Liver (tissue), 9 donors: ENCODE data around the gene OPRL1. TPM values are rescaled to one million over a fixed set of nuclear protein-coding genes. Genes with fewer than 3 reads are reported as not detected.

Experiments
- DNase-seq: peaks from one replicate; pipeline ENCODE4 v3.0.0-alpha.2; 2017; ENCODE audit warnings: low spot score
- H3K27ac ChIP-seq, 2 donors: one replicate each; pipeline ENCODE4 v1.7.0; 2013; ENCODE audit warnings: inconsistent platforms in 2 of 2, low read length in 2 of 2, control low read depth in 1 of 2, low read depth in 1 of 2, mild to moderate bottlenecking in 1 of 2
- H3K27me3 ChIP-seq, 4 donors: one replicate each; pipeline versions ENCODE4 v1.6.1 to v1.7.0; 2013; ENCODE audit warnings: low read length in 3 of 4, inconsistent platforms in 1 of 4, mild to moderate bottlenecking in 1 of 4, moderate library complexity in 1 of 4; ENCODE audit not compliant: control insufficient read depth in 4 of 4, insufficient read depth in 4 of 4
- H3K36me3 ChIP-seq, 4 donors: one replicate each; pipeline versions ENCODE4 v1.6.1 to v1.7.0; 2013; ENCODE audit warnings: low read length in 3 of 4, mild to moderate bottlenecking in 3 of 4, low read depth in 1 of 4, moderate library complexity in 1 of 4; ENCODE audit not compliant: control insufficient read depth in 4 of 4, insufficient read depth in 3 of 4
- H3K4me1 ChIP-seq, 4 donors: one replicate each; pipeline versions ENCODE4 v1.6.1 to v1.7.0; 2013; ENCODE audit warnings: low read length in 3 of 4, mild to moderate bottlenecking in 3 of 4, moderate library complexity in 1 of 4; ENCODE audit not compliant: control insufficient read depth in 4 of 4, insufficient read depth in 4 of 4
- H3K4me3 ChIP-seq, 3 donors: one replicate each; pipeline versions ENCODE4 v1.6.1 to v1.7.0; 2013; ENCODE audit warnings: low read length in 3 of 3, control low read depth in 1 of 3, low read depth in 1 of 3, mild to moderate bottlenecking in 1 of 3
- H3K9ac ChIP-seq, 2 donors: one replicate each; pipeline ENCODE4 v1.7.0; 2013; ENCODE audit warnings: low read length in 2 of 2, mild to moderate bottlenecking in 2 of 2, moderate library complexity in 2 of 2, control low read depth in 1 of 2, low read depth in 1 of 2
- H3K9me3 ChIP-seq, 4 donors: one replicate each; pipeline versions ENCODE4 v1.6.1 to v1.7.0; 2013; ENCODE audit warnings: low read length in 3 of 4; ENCODE audit not compliant: control insufficient read depth in 4 of 4
- ATF3 ChIP-seq: IDR thresholded peaks from 2 replicates; pipeline ENCODE4 v1.6.1; 2016; ENCODE audit warnings: antibody characterized with exemption
- EGR1 ChIP-seq, 2 donors: IDR thresholded peaks; 2 replicates each; pipeline ENCODE4 v1.6.1; 2016 to 2018; ENCODE audit warnings: antibody characterized with exemption in 2 of 2, low read depth in 2 of 2
- FOXA1 ChIP-seq: IDR thresholded peaks from 2 replicates; pipeline ENCODE4 v1.6.1; 2016; ENCODE audit warnings: antibody characterized with exemption
- FOXA2 ChIP-seq: IDR thresholded peaks from 2 replicates; pipeline ENCODE4 v1.6.1; 2016; ENCODE audit warnings: antibody characterized with exemption
- GABPA ChIP-seq, 2 donors: IDR thresholded peaks in 1 of 2; conservative IDR thresholded peaks in 1 of 2; 2 replicates each; pipeline ENCODE4 v1.6.1; 2016; ENCODE audit warnings: antibody characterized with exemption in 2 of 2, mild to moderate bottlenecking in 1 of 2, moderate library complexity in 1 of 2
- HNF4A ChIP-seq, 2 donors: conservative IDR thresholded peaks; 2 replicates each; pipeline ENCODE4 v1.6.1; 2016; ENCODE audit warnings: antibody characterized with exemption in 2 of 2, mild to moderate bottlenecking in 2 of 2
- HNF4G ChIP-seq: IDR thresholded peaks from 2 replicates; pipeline ENCODE4 v1.6.1; 2016; ENCODE audit warnings: antibody characterized with exemption
- JUND ChIP-seq, 2 donors: IDR thresholded peaks; 2 replicates each; pipeline ENCODE4 v1.6.1; 2016; ENCODE audit warnings: antibody characterized with exemption in 2 of 2
- RAD21 ChIP-seq, 2 donors: IDR thresholded peaks; 2 replicates each; pipeline ENCODE4 v1.6.1; 2016; ENCODE audit warnings: antibody characterized with exemption in 2 of 2, mild to moderate bottlenecking in 2 of 2
- REST ChIP-seq: IDR thresholded peaks from 2 replicates; pipeline ENCODE4 v1.6.1; 2016; ENCODE audit warnings: antibody characterized with exemption, mild to moderate bottlenecking
- RXRA ChIP-seq, 2 donors: IDR thresholded peaks; 2 replicates each; pipeline ENCODE4 v1.6.1; 2017 to 2018; ENCODE audit warnings: antibody characterized with exemption in 2 of 2, mild to moderate bottlenecking in 1 of 2
- SP1 ChIP-seq: IDR thresholded peaks from 2 replicates; pipeline ENCODE4 v1.6.1; 2018; ENCODE audit warnings: antibody characterized with exemption, mild to moderate bottlenecking
- TAF1 ChIP-seq: conservative IDR thresholded peaks from 2 replicates; pipeline ENCODE4 v1.6.1; 2016; ENCODE audit warnings: antibody characterized with exemption, mild to moderate bottlenecking
- YY1 ChIP-seq: IDR thresholded peaks from 2 replicates; pipeline ENCODE4 v1.6.1; 2016; ENCODE audit warnings: antibody characterized with exemption, mild to moderate bottlenecking
- WGBS: extraction: QIAGEN DNeasy Blood & Tissue Kit; methylation state at CpG from one replicate; pipeline ENCODE4 v1.1.7; 2013; 5-methylcytosine and 5-hydroxymethylcytosine counted together
- polyA plus RNA-seq, 2 donors: library from polyadenylated mRNA; stranded (reverse) in 1 of 2; unstranded in 1 of 2; fragments of 200-250 nt in 1 of 2; fragments of >200 nt in 1 of 2; fragmentation: Nextera tagmentation in 1 of 2; extraction: Ambion mirVana in 1 of 2; gene quantifications; one replicate each; pipeline versions ENCODE4 v1.2.1 to v1.2.3, GENCODE V29; 2013 to 2015
- total RNA-seq, 2 donors: library from RNA; depleted of rRNA; stranded (reverse); fragments of >200 nt; gene quantifications; one replicate each; pipeline ENCODE4 v1.2.3, GENCODE V29; 2014
- TF ChIP-seq, protein P1 (sequence below): fragments of 150-350 bp; IDR thresholded peaks from 2 replicates; pipeline ENCODE4 v1.5.1; 2017; ENCODE audit warnings: improper control_type of control experiment, low read depth, low read length; ENCODE audit not compliant: missing input control
- TF ChIP-seq, protein P2 (sequence below): IDR thresholded peaks from 2 replicates; pipeline ENCODE4 v1.6.1; 2016; ENCODE audit warnings: antibody characterized with exemption
- TF ChIP-seq, protein P3 (sequence below): IDR thresholded peaks from 2 replicates; pipeline ENCODE4 v1.6.1; 2016; ENCODE audit warnings: antibody characterized with exemption
- donor health status: healthy.
- donor health status: healthy.
- donor health status: healthy.
- donor health status: healthy.
- donor health status: healthy.

OPRL1 gene
- total and polyA plus RNA-seq, 4 donors: 0.04 to 0.79 (median 0.35) TPM

- 78% methylated on average over 17 of the region's 17 CpGs for WGBS
- Histone ChIP-seq H3K27ac (no peak overlapping the region), H3K9me3 (no peaks in the 10 kb centered on the region), H3K4me1 (peaks cover 4 to 19% (median 11%) of the 10 kb centered on the region in 4 donors), H3K27me3 (peaks cover 0 to 3% (median 2%) of the 10 kb centered on the region in 4 donors), H3K4me3 (no peak overlapping the region), H3K36me3 (peaks cover 5 to 25% (median 12%) of the 10 kb centered on the region in 4 donors), H3K9ac (no peak overlapping the region)
- DNase-seq: no peak
- TF ChIP-seq YY1 (no peak), RXRA (IDR thresholded peaks at IDR 0.05) (no peak), FOXA2 (no peak), HNF4G (no peak), SP1 (no peak), TAF1 (no peak), EGR1 (IDR thresholded peaks at IDR 0.05; ENCODE audit: low read depth in 2 of 2) (no peak), GABPA (IDR thresholded peaks at IDR 0.05 in 1 of 2, conservative IDR thresholded peaks at IDR 0.05 in 1 of 2) (no peak), RAD21 (IDR thresholded peaks at IDR 0.05) (no peak), ATF3 (no peak), REST (no peak), JUND (IDR thresholded peaks at IDR 0.05) (no peak), HNF4A (conservative IDR thresholded peaks at IDR 0.05) (no peak), FOXA1 (no peak)
- TF ChIP-seq, protein P1, sequence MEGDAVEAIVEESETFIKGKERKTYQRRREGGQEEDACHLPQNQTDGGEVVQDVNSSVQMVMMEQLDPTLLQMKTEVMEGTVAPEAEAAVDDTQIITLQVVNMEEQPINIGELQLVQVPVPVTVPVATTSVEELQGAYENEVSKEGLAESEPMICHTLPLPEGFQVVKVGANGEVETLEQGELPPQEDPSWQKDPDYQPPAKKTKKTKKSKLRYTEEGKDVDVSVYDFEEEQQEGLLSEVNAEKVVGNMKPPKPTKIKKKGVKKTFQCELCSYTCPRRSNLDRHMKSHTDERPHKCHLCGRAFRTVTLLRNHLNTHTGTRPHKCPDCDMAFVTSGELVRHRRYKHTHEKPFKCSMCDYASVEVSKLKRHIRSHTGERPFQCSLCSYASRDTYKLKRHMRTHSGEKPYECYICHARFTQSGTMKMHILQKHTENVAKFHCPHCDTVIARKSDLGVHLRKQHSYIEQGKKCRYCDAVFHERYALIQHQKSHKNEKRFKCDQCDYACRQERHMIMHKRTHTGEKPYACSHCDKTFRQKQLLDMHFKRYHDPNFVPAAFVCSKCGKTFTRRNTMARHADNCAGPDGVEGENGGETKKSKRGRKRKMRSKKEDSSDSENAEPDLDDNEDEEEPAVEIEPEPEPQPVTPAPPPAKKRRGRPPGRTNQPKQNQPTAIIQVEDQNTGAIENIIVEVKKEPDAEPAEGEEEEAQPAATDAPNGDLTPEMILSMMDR: no peak
Measured at GRCh38 chr20:64036346-64037198, 43.3 kb upstream of the OPRL1 start.

GRCh38 chr20:64037199-64037497, 42.7 kb upstream of the OPRL1 start:
- TF ChIP-seq EGR1 (IDR thresholded peaks at IDR 0.05; ENCODE audit: low read depth in 2 of 2) (no peak), HNF4A (conservative IDR thresholded peaks at IDR 0.05) (no peak), FOXA1 (no peak)
- TF ChIP-seq, protein P1: no peak
- TF ChIP-seq, protein P2, sequence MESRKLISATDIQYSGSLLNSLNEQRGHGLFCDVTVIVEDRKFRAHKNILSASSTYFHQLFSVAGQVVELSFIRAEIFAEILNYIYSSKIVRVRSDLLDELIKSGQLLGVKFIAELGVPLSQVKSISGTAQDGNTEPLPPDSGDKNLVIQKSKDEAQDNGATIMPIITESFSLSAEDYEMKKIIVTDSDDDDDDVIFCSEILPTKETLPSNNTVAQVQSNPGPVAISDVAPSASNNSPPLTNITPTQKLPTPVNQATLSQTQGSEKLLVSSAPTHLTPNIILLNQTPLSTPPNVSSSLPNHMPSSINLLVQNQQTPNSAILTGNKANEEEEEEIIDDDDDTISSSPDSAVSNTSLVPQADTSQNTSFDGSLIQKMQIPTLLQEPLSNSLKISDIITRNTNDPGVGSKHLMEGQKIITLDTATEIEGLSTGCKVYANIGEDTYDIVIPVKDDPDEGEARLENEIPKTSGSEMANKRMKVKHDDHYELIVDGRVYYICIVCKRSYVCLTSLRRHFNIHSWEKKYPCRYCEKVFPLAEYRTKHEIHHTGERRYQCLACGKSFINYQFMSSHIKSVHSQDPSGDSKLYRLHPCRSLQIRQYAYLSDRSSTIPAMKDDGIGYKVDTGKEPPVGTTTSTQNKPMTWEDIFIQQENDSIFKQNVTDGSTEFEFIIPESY: no peak
- TF ChIP-seq, protein P3, sequence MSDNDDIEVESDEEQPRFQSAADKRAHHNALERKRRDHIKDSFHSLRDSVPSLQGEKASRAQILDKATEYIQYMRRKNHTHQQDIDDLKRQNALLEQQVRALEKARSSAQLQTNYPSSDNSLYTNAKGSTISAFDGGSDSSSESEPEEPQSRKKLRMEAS: no peak
- DNase-seq: no peak
- Histone ChIP-seq H3K27me3 (peaks cover 0 to 3% (median 2%) of the 10 kb centered on the region in 4 donors), H3K4me1 (peaks cover 4 to 22% (median 11%) of the 10 kb centered on the region in 4 donors), H3K4me3 (no peak overlapping the region), H3K27ac (no peak overlapping the region), H3K9ac (no peak overlapping the region), H3K36me3 (peaks cover 1 to 20% (median 10%) of the 10 kb centered on the region in 4 donors), H3K9me3 (no peaks in the 10 kb centered on the region)
- 75% methylated on average over 3 of the region's 3 CpGs for WGBS
